NCI-H774 (cell line): ENCODE measurements around the gene RFX3.

Experiments
- DNase-seq: peaks from one replicate; lab custom pipeline; 2025; lab: John Stamatoyannopoulos, UW

RFX3 gene

GRCh38 chr9:3434594-3434993, 91.2 kb downstream of the RFX3 start:
- no peak for DNase-seq

- DNase-seq: no peak
Observed at GRCh38 chr9:3433754-3434153, 92.0 kb downstream of the RFX3 start.

GRCh38 chr9:3433066-3433465, 92.7 kb downstream of the RFX3 start:
- no peak for DNase-seq

- DNase-seq: no peak
Observed at GRCh38 chr9:3431890-3432289, 93.9 kb downstream of the RFX3 start.

- DNase-seq: no peak
Observed at GRCh38 chr9:3419893-3420292, 105.9 kb downstream of the RFX3 start.

DNA sequence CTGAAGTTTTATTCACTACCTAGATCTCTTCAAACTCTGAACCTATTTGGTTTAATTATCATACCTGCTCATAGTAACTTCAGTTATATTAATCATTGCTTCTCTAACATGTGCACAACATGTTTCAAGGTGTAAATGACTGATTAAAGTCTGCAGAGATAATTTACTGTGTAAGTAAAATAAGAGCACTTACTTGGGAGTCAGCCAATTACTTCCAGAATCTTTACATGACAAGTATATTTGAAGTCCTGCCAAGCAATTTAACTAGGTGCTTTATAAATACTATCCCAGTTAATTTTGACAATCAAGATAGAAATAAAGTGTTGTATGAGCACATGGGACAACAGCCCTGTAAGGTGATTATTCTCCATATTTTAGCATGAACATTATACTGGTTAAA, 109.9 kb downstream of the RFX3 start:
- DNase-seq: no peak

DNA sequence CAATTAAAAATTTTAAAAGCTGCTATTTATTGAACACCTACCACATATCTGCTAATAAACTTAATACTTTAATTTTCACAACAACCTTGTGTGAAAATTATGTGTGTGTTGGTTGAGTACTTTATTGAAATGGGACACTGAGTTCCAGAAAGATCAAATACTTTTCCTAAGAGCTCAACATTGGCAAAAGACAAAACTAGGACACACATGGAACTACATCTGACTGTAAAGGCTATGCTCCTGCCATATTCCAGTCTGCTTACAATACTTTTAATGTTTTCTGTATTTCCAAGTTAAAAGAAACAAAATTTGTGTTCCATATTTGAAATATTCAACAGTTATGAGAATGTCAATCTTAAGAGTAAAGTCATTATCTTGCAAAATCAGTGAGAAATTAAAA, 111.8 kb downstream of the RFX3 start:
- no peak for DNase-seq

DNA sequence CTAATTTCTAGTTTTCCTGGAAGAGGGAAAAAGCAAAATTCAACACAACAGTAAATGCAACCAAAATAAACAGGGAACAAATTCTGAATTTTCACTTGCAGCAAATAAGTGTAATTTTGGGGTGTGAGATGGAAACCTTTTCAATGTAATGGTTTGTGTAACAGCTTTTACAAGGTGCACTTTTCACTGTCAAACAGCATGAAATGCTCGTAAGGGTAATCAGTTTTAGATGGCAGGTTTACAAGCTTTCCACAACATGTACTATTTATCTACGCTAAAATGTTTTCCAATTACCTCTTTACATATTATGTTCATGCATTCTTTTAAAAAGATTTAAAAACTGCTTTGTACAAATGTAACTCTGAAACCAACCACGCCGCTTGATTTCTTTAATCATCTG, 115.3 kb downstream of the RFX3 start:
- no peak for DNase-seq

DNA sequence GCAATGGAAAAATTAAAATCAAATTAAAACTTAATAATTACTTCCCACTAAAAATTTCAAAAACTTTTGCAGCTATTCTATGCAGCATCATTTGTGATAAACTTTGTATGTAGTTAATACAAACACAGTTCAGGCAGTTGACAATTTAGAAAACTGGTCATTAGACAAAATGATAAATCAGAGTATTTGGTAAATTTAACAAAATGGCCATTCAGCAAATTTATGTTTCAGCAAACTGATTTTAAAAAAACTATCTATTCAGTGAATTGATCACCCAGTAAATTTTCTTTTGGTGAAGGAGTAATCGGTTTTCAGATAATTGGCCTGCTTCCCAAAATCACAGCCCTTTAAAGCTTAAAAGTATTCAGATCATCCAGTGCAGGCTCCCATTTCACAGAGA, 116.3 kb downstream of the RFX3 start:
- no peak for DNase-seq

DNA sequence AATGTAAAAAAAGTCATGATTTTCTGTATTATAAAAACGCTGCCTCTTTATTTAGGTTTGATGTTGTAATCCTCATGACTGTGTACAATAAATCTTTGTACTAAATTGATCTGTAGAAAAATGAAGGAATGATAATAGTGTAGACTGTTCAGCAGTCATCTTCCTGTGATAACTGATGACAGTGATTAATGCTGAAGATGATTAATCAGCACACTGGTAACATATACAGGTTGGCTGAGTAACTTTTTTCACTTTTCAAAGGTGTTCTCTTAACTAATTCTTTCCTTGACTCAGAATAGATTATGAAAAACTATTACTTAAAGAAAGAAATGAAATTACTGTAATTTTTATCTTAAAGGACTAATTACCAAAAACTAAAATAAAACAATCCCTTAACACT, 122.5 kb downstream of the RFX3 start:
- DNase-seq: no peak

- DNase-seq: peak; percentile 91
Observed at GRCh38 chr9:3401221-3401954, 124.4 kb downstream of the RFX3 start.

GRCh38 chr9:3398232-3398648, 127.6 kb downstream of the RFX3 start:
- no peak for DNase-seq

- DNase-seq: no peak
Observed at GRCh38 chr9:3397766-3398165, 128.0 kb downstream of the RFX3 start.

DNA sequence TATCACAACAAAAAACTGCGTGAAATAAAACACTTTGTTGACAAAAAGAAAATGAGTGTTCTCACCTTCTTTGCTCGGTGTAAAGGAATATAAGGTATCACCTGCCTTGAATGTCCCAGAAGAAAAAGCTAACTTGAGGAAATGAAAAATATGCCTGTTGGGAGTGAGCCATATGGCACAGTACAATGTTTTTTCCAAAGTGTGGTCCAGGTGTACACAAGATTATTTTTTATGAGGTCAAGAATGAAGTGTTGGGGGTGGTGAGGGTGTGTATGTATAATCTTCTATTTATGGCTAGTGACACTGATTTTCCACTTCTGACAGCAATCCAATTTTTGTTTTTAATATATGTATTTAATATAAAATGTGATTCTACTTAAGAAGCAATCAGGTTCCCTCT, 134.4 kb downstream of the RFX3 start:
- no peak for DNase-seq

- no peak for DNase-seq
Observed at GRCh38 chr9:3386753-3387152, 139.0 kb downstream of the RFX3 start.

- no peak for DNase-seq
Observed at GRCh38 chr9:3385871-3386270, 139.9 kb downstream of the RFX3 start.

DNA sequence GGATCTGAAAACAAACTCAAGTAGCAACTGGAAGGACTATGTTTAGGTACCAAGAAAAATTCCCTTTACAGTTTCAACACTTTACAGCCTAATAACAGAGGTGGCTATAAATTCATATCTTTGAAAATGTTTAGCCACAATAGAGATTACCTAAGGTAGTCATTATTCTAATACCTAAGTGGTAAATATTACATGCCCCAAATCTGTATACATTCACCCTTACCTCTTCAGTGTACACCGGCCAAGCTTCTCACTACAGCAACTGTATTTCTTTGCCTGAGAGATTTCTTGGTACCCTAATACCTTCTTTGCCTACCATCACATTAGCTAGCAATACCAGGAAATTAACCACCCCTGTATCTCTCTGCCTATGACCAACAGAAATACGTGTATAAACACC, 154.0 kb downstream of the RFX3 start:
- no peak for DNase-seq

DNA sequence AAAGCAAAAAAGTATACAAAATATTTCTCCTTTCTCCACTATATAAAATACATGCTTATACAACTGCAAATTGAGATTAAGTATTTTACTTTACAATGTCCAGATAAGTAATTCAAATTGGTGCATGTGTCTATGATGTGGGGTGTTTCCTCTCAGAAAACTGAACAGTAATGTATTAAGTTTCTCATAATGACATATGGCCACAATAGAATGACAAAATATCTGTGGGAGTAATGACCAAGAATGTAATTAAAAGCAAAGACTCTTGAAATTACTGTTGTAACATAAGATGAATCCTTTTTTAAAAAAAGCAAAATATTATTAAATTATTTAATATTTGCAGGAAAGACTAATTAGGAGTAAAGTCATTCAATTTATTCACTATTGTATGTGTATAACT, 155.1 kb downstream of the RFX3 start:
- no peak for DNase-seq

DNA sequence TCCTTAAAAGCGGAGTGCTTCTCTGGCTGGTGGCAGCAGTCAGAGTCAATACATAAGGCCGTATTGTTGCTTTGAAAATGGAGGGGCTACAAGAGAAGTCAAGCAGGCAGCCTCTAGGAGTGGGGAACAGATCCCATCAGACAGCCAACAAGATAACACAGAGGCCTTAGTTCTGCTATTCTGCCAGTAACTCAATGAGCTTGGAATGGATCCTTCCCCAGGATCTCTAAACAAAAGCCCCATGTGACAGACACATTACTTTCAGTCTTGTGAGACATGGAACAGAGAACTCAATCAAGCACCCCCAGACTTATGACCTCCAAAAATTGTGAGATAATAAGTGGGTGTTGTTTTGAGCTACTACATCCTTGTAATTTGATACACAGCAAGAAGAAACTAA, 158.6 kb downstream of the RFX3 start:
- DNase-seq: no peak

DNA sequence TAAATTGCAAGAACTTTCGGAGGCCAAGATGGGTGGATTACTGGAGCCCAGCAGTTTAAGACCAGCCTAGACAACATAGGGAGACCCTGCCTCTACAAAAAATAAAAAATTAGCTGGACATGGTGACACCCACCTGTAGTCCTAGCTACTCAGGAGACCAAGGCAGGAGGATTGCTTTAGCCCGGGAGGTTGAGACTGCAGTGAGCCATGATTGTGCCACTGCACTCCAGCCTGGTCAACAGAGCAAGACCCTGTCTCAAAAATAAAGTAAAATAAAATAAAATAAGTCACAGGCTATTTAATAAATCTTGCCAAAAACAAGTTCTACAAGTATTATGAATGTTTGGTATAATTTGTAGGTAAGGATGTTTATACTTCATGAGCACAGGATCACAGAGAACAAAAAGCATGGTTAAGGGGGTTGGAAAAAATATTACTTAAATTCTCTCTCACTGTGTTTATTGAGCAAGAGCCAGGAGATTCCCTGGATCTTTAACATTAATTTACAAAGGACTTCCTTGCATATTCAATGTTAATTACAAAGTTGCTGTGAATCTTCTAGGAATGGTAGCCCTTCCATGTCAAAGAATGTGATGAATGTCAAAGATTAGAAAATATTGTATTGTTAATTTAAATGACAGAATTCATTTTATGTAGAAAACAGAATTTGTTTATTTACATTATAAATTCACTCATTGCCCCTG, 164.0 kb downstream of the RFX3 start:
- DNase-seq: no peak

GRCh38 chr9:3361116-3361515, 164.7 kb downstream of the RFX3 start:
- no peak for DNase-seq

GRCh38 chr9:3360245-3360644, 165.6 kb downstream of the RFX3 start:
- no peak for DNase-seq

DNA sequence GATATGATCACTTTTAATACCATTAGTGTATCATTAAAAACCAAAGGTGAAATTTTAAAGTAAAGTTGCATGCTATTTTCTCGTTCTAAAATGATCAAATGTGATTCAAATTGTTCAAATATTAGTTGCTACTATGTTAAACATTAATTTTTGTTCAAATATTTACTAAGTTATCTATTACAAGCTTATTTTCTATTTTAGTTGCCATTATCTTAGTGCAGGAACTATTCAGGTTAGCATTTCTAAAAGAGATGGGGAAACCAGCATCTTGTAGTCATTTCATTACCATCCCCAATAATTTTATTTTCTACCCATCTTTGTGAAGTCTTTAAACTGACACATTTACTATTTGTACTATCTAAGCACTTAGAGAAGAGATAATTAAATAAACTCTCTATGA, 166.0 kb downstream of the RFX3 start:
- no peak for DNase-seq
